CD4-positive, alpha-beta T cell treated with Interleukin-15 for 4 hours (primary cell): ENCODE results near the gene CST5.
"Not testable (repeated sequence)": the region's sequence is repeated elsewhere in the genome, so short reads cannot be mapped to it uniquely, and the experiment has no call there.

ENCODE experiments used
- DNase-seq: peaks from one replicate; pipeline ENCODE4 v3.0.0-alpha.2; 2020; ENCODE audit warnings: low spot score

CST5 gene

GRCh38 chr20:23841693-23842092 is 37.9 kb downstream of the CST5 start:
- DNase-seq: no peak

DNA sequence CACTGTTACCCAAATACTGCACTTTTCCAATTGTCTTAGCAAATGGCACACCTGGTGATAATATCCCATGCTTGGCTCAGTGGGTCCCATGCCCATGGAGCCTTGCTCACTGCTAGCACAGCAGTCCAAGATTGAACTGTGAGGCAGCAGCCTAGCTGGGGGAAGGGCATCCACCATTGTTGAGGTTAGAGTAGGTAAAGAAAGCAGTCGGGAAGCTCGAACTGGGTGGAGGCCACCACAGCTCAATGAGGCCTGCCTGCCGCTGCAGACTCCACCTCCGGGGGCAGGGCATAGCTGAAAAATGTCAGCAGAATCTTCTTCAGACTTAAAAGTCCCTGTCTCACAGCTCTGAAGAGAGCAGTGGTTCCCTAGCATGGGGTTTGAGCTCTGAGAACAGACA is 43.8 kb downstream of the CST5 start:
- no peak for DNase-seq

GRCh38 chr20:23832775-23833513 is 46.6 kb downstream of the CST5 start:
- no peak for DNase-seq

- not testable (repeated sequence) for DNase-seq
Observed at GRCh38 chr20:23831961-23832360, 47.6 kb downstream of the CST5 start.

GRCh38 chr20:23826541-23827021 is 53.0 kb downstream of the CST5 start, which contains the start of gene CST2:
CST2 (minus strand) TSS chr20:23826729; CDS start chr20:23826660, 69 bp downstream.
- no peak for DNase-seq
